ENCODE results near the gene CALU. TPM values are rescaled to one million over a fixed set of nuclear protein-coding genes. Genes with fewer than 3 reads are reported as not detected.

CALU gene
- total RNA-seq, 1 experiment from 2014 or later: 169 TPM

DNA sequence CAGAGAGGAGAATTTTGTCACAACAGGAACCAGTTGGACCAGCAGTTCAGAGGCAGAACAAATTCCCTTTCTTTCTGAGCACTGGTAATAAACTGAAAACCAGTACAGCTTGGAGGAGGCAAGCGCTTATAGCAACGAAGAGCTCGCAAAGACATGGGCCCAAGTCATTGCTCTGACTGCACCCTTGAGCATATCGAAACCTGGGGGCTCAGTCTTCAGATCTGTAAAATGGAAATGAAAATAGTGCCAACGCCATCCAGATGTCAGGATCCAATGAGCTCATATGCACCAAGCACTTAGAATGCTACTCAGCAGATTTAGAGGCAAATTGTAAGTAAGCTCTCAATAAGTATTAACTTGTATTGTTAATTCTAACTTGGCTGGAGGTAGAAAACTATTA, 14.4 kb upstream of the CALU start:
- Histone ChIP-seq H2AFZ (ENCODE audit: low read length) (no peak overlapping the region), H3K4me2 (ENCODE audit: low read length) (no peak overlapping the region), H3K27me3 (ENCODE audit: low read length) (no peaks in the 10 kb centered on the region), H3K36me3 (ENCODE audit: low read depth, low read length) (no peaks in the 10 kb centered on the region), H3K9ac (ENCODE audit: low read length) (no peak overlapping the region), H3K4me3 (ENCODE audit: low read length) (no peak overlapping the region), H3K79me2 (ENCODE audit: low read length) (no peaks in the 10 kb centered on the region), H3K9me2 (replicated peaks; ENCODE audit: low read length) (no peaks in the 10 kb centered on the region), H3K9me3 (ENCODE audit: low read length) (no peaks in the 10 kb centered on the region), H3K27ac (ENCODE audit: low read length) (no peak overlapping the region), H4K20me1 (ENCODE audit: low read length) (no peaks in the 10 kb centered on the region), H3K4me1 (ENCODE audit: insufficient read depth, low read length) (peaks cover 8% of the 10 kb centered on the region), H3F3A (ENCODE audit: low read length, unreplicated experiment) (no peaks in the 10 kb centered on the region)
- TF ChIP-seq EZH2 (IDR thresholded peaks at IDR 0.05; ENCODE audit: low read length, unreplicated experiment) (no peak), EZH2phosphoT487 (IDR thresholded peaks at IDR 0.05; ENCODE audit: borderline replicate concordance, low read length) (no peak)
- TF ChIP-seq, protein P1, sequence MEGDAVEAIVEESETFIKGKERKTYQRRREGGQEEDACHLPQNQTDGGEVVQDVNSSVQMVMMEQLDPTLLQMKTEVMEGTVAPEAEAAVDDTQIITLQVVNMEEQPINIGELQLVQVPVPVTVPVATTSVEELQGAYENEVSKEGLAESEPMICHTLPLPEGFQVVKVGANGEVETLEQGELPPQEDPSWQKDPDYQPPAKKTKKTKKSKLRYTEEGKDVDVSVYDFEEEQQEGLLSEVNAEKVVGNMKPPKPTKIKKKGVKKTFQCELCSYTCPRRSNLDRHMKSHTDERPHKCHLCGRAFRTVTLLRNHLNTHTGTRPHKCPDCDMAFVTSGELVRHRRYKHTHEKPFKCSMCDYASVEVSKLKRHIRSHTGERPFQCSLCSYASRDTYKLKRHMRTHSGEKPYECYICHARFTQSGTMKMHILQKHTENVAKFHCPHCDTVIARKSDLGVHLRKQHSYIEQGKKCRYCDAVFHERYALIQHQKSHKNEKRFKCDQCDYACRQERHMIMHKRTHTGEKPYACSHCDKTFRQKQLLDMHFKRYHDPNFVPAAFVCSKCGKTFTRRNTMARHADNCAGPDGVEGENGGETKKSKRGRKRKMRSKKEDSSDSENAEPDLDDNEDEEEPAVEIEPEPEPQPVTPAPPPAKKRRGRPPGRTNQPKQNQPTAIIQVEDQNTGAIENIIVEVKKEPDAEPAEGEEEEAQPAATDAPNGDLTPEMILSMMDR (conservative IDR thresholded peaks at IDR 0.05; ENCODE audit: low read depth, low read length): no peak
- BruUV-seq (replicated peaks): no TSS peak
- ATAC-seq (no peak), DNase-seq (no peak)
- POLR2A ChIA-PET (ENCODE audit: unreplicated experiment): no interaction called here
- intact Hi-C loops (cut with micrococcal nuclease): no loop called here
- CTCF ChIA-PET: no interaction called here

DNA sequence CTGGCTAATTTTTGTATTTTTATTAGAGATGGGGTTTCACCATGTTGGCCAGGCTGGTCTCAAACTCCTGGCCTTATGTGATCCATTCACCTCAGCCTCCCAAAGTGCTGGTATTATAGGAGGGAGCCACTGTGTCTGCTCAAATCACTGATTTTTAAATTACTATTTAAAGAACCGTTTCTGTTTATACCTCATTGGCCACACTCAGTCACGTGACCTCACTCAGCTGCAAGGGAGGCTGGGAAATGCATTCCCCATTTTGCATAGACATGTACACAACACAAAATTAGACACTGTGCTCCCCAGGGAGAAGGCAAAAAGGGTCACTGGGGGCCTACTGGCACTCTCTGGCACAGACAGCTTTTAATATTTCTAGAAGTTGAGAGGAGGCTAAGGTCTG, 13.6 kb upstream of the CALU start:
- TF ChIP-seq EZH2phosphoT487 (IDR thresholded peaks at IDR 0.05; ENCODE audit: borderline replicate concordance, low read length) (no peak), EZH2 (IDR thresholded peaks at IDR 0.05; ENCODE audit: low read length, unreplicated experiment) (no peak)
- TF ChIP-seq, protein P1 (conservative IDR thresholded peaks at IDR 0.05; ENCODE audit: low read depth, low read length): no peak
- Histone ChIP-seq H3K9ac (ENCODE audit: low read length) (no peak overlapping the region), H3F3A (ENCODE audit: low read length, unreplicated experiment) (no peaks in the 10 kb centered on the region), H3K9me3 (ENCODE audit: low read length) (no peaks in the 10 kb centered on the region), H3K27me3 (ENCODE audit: low read length) (no peaks in the 10 kb centered on the region), H3K36me3 (ENCODE audit: low read depth, low read length) (no peaks in the 10 kb centered on the region), H3K27ac (ENCODE audit: low read length) (no peak overlapping the region), H2AFZ (ENCODE audit: low read length) (no peak overlapping the region), H3K4me3 (ENCODE audit: low read length) (no peak overlapping the region), H3K4me1 (ENCODE audit: insufficient read depth, low read length) (peaks cover 8% of the 10 kb centered on the region), H3K9me2 (replicated peaks; ENCODE audit: low read length) (no peaks in the 10 kb centered on the region), H4K20me1 (ENCODE audit: low read length) (no peaks in the 10 kb centered on the region), H3K79me2 (ENCODE audit: low read length) (no peaks in the 10 kb centered on the region), H3K4me2 (ENCODE audit: low read length) (no peak overlapping the region)
- intact Hi-C loops (cut with micrococcal nuclease): no loop called here
- ChIA-PET CTCF (interaction anchor here (0.8 kb wide), 1 partner anchor 59 kb away, joined by 7 read pairs; no protein-coding TSS in a partner anchor), POLR2A (ENCODE audit: unreplicated experiment) (no interaction called here)
- ATAC-seq (no peak), DNase-seq (no peak)
- no TSS peak for BruUV-seq (replicated peaks)

DNA sequence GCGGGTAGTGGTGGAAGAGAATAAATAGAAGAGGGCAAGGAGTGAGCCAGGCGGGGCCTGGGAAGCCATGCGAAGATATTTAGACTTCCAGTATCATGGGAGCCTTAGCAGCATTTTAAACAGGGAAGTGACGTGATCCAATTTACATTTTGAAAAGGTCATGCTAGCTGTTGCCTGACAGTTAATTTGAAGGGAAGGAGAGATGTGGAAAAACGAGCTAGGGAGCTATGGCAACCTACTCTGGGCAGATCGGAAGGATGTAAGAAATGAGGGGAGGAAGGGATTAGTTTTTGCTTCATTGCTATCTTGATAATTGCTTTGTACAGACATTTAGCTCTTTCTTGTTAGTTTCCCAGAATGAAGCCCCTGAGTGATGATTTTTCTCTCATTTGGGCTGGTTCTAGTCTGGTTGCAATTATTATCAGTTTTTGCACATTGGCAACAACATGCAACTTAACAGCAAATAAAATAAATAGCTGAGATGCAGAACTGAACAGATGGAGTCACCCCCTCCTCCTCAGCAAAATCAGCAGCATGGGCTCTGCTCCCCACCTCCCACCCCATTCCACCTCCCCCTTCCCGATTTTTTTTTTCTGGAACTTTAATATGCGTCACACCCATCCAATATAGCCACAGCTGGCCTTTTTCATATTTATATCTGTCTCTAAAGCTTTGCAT, 13.0 kb upstream of the CALU start:
- Histone ChIP-seq H3K9me3 (ENCODE audit: low read length) (no peaks in the 10 kb centered on the region), H3K4me3 (ENCODE audit: low read length) (no peak overlapping the region), H4K20me1 (ENCODE audit: low read length) (no peaks in the 10 kb centered on the region), H3K36me3 (ENCODE audit: low read depth, low read length) (no peaks in the 10 kb centered on the region), H3K4me2 (ENCODE audit: low read length) (no peak overlapping the region), H2AFZ (ENCODE audit: low read length) (no peak overlapping the region), H3K27me3 (ENCODE audit: low read length) (no peaks in the 10 kb centered on the region), H3K79me2 (ENCODE audit: low read length) (no peaks in the 10 kb centered on the region), H3F3A (ENCODE audit: low read length, unreplicated experiment) (no peaks in the 10 kb centered on the region), H3K9me2 (replicated peaks; ENCODE audit: low read length) (no peaks in the 10 kb centered on the region), H3K27ac (ENCODE audit: low read length) (no peak overlapping the region), H3K4me1 (ENCODE audit: insufficient read depth, low read length) (peaks cover 8% of the 10 kb centered on the region), H3K9ac (ENCODE audit: low read length) (no peak overlapping the region)
- ChIA-PET CTCF (no interaction called here), POLR2A (ENCODE audit: unreplicated experiment) (no interaction called here)
- BruUV-seq (replicated peaks): no TSS peak
- TF ChIP-seq EZH2 (IDR thresholded peaks at IDR 0.05; ENCODE audit: low read length, unreplicated experiment): no peak
- TF ChIP-seq, protein P1 (conservative IDR thresholded peaks at IDR 0.05; ENCODE audit: low read depth, low read length): no peak
- TF ChIP-seq EZH2phosphoT487 (IDR thresholded peaks at IDR 0.05; ENCODE audit: borderline replicate concordance, low read length): no peak
- intact Hi-C loops (cut with micrococcal nuclease): no loop called here
- ATAC-seq: no peak
- no peak for DNase-seq

Data from PC-3 (cell line).